DND-41 (cell line): ENCODE measurements around the gene SRGAP3.

Source experiments
- EZH2 ChIP-seq: IDR thresholded peaks from 3 replicates; pipeline ENCODE4 v1.6.1; 2012; ENCODE audit warnings: borderline replicate concordance, low read depth, mild to moderate bottlenecking, moderate library complexity, low read length, inconsistent platforms; ENCODE audit not compliant: severe bottlenecking
- TF ChIP-seq, protein P1 (sequence below): IDR thresholded peaks from 2 replicates; pipeline ENCODE4 v1.5.1; 2012; ENCODE audit warnings: borderline replicate concordance, low read length, moderate library complexity, mild to moderate bottlenecking; ENCODE audit not compliant: poor library complexity, severe bottlenecking; ENCODE audit errors: extremely low read depth

DNA sequence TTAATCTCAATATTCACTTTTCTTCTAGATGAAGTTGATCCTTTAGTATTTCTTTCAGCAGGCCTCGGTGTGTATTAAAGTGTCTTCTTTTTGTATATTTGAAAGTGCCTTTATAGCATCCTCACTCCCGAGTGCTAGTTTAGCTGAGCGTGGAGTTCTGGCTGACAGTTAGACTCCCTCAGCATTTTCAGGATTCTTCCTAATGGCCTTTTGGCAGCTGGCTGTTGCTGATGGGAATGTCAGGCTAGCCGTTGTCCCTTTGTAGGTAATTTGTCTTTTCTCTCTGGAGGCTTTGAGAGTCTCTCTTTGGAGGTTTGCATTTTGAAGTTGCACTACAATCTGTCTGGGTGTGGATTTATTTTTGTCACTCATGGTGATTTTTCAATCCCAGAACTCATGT lies 94.4 kb downstream of the SRGAP3 start:
- TF ChIP-seq, protein P1, sequence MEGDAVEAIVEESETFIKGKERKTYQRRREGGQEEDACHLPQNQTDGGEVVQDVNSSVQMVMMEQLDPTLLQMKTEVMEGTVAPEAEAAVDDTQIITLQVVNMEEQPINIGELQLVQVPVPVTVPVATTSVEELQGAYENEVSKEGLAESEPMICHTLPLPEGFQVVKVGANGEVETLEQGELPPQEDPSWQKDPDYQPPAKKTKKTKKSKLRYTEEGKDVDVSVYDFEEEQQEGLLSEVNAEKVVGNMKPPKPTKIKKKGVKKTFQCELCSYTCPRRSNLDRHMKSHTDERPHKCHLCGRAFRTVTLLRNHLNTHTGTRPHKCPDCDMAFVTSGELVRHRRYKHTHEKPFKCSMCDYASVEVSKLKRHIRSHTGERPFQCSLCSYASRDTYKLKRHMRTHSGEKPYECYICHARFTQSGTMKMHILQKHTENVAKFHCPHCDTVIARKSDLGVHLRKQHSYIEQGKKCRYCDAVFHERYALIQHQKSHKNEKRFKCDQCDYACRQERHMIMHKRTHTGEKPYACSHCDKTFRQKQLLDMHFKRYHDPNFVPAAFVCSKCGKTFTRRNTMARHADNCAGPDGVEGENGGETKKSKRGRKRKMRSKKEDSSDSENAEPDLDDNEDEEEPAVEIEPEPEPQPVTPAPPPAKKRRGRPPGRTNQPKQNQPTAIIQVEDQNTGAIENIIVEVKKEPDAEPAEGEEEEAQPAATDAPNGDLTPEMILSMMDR, result no peak
- TF ChIP-seq EZH2, result no peak
